Mucosa of gallbladder (tissue), 1 donor: ENCODE data around the gene MYH6. TPM values are rescaled to one million over a fixed set of nuclear protein-coding genes. Genes with fewer than 3 reads are reported as not detected.
"Not testable (repeated sequence)": the region's sequence is repeated elsewhere in the genome, so short reads cannot be mapped to it uniquely, and the experiment has no call there.

ENCODE experiments used
- DNase-seq: peaks from one replicate; pipeline ENCODE4 v3.0.0-alpha.2; 2020; ENCODE audit warnings: low spot score
- total RNA-seq: library from RNA; stranded (reverse); gene quantifications from one replicate; pipeline ENCODE4 v1.2.1, GENCODE V29; 2021
- donor health status: DM: no; HTN: no; CAD: no.

MYH6 gene
- total RNA-seq, 1 donor from 2014 or later, result not detected

GRCh38 chr14:23414906-23415820, 7.1 kb upstream of the MYH6 start:
- DNase-seq, result no peak

DNA sequence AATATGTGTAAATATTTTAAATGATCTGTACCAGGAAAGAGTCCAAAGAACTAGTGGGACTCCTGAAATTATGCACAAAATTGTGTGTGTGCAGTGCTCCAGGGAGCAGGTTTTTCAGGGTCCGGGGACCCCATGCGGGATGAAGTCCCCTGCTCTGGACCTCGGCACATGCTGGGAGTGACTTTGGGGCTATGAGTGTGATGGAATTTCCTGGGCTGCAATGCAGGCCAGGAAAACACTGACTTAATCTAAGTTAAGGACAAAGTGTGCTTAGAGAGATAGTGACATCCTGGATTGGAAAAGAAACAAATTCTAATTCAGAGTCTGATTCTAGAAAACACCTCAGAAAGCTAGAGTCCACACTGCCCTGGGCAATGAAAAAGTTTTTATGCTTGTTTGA, 6.2 kb upstream of the MYH6 start:
- no peak for DNase-seq

- no peak for DNase-seq
Measured at GRCh38 chr14:23413681-23414080, 5.6 kb upstream of the MYH6 start.

GRCh38 chr14:23411563-23412525, 3.8 kb upstream of the MYH6 start:
- no peak for DNase-seq

- DNase-seq, result no peak
Measured at GRCh38 chr14:23409966-23410635, 2.0 kb upstream of the MYH6 start.

- no peak for DNase-seq
Measured at GRCh38 chr14:23409475-23409874, 1.4 kb upstream of the MYH6 start.

DNA sequence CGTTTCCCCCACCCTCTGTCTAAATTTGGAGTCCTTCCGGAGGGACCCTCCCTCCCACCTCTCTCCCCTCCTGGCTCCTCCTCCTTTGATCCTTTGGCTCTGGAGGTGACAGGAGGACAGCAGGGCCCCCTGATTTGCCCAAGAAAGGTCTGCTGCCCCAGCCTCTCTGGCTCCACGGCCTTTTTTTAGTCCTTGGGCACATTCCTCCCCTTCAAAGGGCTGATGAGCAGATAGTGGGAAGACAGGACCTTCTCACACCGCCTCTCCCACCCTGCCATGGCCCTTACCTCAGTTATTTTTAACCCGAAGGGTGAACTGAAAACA, 196 bp upstream of the MYH6 start:
- DNase-seq, result no peak

- no peak for DNase-seq
Measured at GRCh38 chr14:23406725-23407355, 1.2 kb downstream of the MYH6 start.

DNA sequence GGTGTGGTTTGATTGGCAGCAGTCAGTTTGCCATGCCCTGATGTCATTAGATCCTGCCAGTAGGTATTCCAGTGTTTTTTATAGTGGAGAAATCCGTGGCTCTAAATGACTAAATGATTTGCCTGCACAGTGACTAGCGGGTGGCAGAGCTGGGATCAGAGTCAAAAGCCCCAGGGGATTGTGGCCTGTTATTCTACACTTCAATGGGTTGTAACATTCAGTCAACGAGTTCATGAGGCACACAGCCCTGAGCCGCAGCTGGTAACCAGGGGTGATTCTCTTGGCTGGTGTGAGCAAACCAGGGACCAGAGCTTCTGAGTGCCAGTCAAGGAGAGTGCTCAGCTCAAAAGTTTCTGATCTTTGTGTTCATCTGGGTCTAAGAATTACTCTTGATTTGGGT, 1.8 kb downstream of the MYH6 start:
- DNase-seq, result no peak

GRCh38 chr14:23405516-23406025, 2.5 kb downstream of the MYH6 start:
- DNase-seq, result no peak

DNA sequence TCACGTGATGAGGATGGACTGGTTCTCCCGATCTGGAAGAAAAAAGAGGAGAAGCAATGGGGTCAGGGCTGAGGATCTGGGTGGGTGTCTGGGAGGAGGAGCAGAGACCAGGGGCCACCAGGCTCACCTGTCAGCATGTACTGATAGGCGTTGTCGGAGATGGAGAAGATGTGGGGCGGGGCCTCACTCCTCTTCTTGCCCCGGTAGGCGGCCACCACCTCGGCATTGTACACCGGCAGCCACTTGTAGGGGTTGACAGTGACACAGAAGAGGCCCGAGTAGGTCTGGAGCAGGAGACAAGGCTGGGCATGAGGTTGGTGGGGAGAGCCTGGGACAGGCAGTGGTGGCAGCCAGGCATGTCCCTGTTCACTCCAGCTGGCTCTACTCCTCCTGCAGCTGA, 3.0 kb downstream of the MYH6 start:
- no peak for DNase-seq

GRCh38 chr14:23404331-23404900, 3.7 kb downstream of the MYH6 start:
- no peak for DNase-seq

- DNase-seq, result no peak
Measured at GRCh38 chr14:23403908-23404307, 4.2 kb downstream of the MYH6 start.

DNA sequence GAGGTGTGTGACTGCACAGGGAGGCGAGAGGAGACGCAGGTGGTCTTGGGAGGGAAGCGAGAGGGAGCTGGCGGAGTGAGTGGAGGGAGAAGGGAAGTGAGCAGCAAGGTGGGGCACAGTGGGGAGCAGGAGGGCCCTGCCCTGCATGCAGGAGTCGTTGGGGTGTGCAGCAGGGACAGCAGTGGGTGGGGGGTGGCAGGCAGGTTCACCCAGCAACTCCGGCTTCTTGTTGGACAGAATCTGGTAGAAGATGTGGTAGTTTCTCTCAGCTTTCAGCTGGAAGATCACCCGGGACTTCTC, 5.0 kb downstream of the MYH6 start:
- no peak for DNase-seq

GRCh38 chr14:23402296-23403138, 5.6 kb downstream of the MYH6 start:
- DNase-seq, result no peak

GRCh38 chr14:23401291-23401690, 6.8 kb downstream of the MYH6 start:
- DNase-seq, result no peak

- not testable (repeated sequence) for DNase-seq
Measured at GRCh38 chr14:23400496-23401149, 7.5 kb downstream of the MYH6 start.

- no peak for DNase-seq
Measured at GRCh38 chr14:23399591-23399990, 8.5 kb downstream of the MYH6 start.

DNA sequence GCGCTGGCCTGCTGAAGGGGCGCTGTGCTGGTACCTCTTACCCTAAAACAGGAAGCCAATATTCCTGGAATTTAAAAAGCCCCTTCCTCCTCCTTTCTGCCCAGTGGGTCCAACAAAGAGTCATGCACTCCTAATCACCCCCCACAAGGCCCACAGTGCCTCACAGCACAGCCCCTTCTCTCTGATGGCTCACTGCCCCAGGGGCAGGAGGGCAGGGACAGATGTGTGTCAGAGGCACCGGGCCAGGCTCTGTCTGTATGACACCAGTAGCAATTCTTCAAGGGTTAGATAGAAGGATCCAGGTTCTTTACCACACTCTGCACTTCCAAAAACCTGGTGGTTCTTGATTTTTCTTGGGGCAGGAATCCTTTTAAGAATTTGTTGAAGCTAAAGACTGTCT, 8.9 kb downstream of the MYH6 start:
- no peak for DNase-seq

DNA sequence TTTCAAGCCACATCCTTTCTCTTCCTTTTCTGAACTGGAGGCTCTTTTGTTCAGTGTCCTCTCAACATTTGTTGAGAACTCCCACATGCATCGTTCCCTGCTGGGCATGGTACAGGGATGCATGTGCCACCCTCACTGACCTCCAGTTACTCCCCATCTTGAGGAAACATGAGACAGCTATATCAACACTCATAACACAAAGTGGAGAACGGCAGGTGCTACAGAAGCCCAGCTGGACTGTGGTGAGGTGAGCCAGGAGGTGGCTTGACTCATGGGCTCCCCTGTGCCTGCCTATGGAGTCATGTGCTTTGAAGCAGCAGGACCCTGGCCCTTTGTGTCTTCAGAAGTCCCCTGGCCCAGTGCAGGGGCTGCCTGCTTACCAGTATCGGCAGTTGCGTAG, 9.7 kb downstream of the MYH6 start:
- DNase-seq, result no peak
